Measurements from ENCODE around the gene TTC4. TPM values are rescaled to one million over a fixed set of nuclear protein-coding genes. Genes with fewer than 3 reads are reported as not detected.

The TTC4 gene
- total RNA-seq, 1 experiment from 2014 or later, result 25.5 TPM

DNA sequence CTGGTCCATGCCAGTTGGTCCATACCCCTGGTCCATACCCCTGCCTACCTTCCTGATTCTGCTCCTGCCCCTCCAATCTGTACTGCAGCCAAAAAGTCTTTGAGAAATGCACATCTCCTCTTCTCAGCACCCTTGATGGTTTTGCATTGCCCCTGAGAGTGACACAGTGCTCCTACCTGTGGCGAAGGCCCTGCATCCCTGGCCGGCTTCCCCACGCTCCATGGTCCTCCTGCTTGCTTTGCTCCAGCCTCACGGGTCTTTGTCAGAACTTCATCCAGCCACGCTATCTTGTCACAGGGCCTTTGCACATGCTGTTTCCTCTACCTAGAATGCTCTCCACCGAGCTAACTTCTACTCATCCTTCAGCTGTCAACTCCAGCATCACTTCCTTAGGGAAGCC lies 32.2 kb upstream of the TTC4 start:
- TF ChIP-seq, protein P1, sequence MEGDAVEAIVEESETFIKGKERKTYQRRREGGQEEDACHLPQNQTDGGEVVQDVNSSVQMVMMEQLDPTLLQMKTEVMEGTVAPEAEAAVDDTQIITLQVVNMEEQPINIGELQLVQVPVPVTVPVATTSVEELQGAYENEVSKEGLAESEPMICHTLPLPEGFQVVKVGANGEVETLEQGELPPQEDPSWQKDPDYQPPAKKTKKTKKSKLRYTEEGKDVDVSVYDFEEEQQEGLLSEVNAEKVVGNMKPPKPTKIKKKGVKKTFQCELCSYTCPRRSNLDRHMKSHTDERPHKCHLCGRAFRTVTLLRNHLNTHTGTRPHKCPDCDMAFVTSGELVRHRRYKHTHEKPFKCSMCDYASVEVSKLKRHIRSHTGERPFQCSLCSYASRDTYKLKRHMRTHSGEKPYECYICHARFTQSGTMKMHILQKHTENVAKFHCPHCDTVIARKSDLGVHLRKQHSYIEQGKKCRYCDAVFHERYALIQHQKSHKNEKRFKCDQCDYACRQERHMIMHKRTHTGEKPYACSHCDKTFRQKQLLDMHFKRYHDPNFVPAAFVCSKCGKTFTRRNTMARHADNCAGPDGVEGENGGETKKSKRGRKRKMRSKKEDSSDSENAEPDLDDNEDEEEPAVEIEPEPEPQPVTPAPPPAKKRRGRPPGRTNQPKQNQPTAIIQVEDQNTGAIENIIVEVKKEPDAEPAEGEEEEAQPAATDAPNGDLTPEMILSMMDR (conservative IDR thresholded peaks at IDR 0.05; ENCODE audit: low read depth, low read length), result no peak
- no peak for TF ChIP-seq EZH2 (IDR thresholded peaks at IDR 0.05; ENCODE audit: borderline replicate concordance, low read depth, low read length, poor library complexity, severe bottlenecking)
- BruUV-seq (replicated peaks), result no TSS peak
- no peak overlapping the region for H3K4me3 ChIP-seq (ENCODE audit: low read depth, low read length, poor library complexity, severe bottlenecking)
- no peaks in the 10 kb centered on the region for H3K36me3 ChIP-seq (ENCODE audit: insufficient read depth, low read length, poor library complexity, severe bottlenecking)
- H3K27me3 ChIP-seq (replicated peaks; ENCODE audit: insufficient read depth, low read depth, low read length, poor library complexity), result no peaks in the 10 kb centered on the region
- no peak overlapping the region for H3K27ac ChIP-seq (ENCODE audit: low read depth, low read length, poor library complexity, severe bottlenecking)
- H3K4me1 ChIP-seq (ENCODE audit: insufficient read depth, low read length, poor library complexity, severe bottlenecking), result no peaks in the 10 kb centered on the region
- DNase-seq (ENCODE audit: low spot score), result no peak
- POLR2A ChIA-PET (ENCODE audit: low non-redundant PET), result no interaction called here
- H3K9me3 ChIP-seq (ENCODE audit: low read depth, low read length, poor library complexity, severe bottlenecking), result no peaks in the 10 kb centered on the region
- intact Hi-C loops (cut with micrococcal nuclease; ENCODE audit: unreplicated experiment), result no loop called here
- CTCF ChIA-PET, result no interaction called here

DNA sequence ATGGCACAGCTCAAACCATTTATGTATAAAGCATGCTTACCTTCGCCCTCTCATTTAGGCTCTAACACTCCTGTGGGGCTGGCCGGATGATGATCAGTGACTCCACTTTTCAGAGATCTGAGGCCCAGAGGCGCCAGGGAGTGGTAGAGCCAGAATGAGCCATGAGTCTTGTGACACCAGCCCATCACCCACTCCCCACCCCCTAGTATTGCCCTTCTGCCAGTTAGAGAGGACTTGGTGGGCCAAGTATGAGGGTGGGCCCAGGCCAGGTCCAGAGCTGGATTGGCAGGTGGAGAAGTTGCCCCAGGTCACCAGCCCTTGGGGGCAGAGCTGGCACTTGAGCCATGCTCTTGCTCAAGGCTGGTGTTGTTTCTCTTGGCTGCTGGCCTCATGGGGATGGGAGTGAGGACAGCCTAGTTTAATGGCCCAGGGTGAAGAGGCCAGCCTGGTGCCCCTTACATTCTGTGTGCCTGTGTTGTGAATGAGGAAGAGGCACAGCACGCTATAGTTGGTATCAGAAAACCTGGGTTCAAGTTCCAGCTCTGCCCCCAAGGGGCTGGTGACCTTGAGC lies 30.2 kb upstream of the TTC4 start:
- no peak overlapping the region for H3K27ac ChIP-seq (ENCODE audit: low read depth, low read length, poor library complexity, severe bottlenecking)
- ChIA-PET POLR2A (ENCODE audit: low non-redundant PET) (no interaction called here), CTCF (no interaction called here)
- intact Hi-C loops (cut with micrococcal nuclease; ENCODE audit: unreplicated experiment), result no loop called here
- no TSS peak for BruUV-seq (replicated peaks)
- no peaks in the 10 kb centered on the region for H3K27me3 ChIP-seq (replicated peaks; ENCODE audit: insufficient read depth, low read depth, low read length, poor library complexity)
- H3K4me3 ChIP-seq (ENCODE audit: low read depth, low read length, poor library complexity, severe bottlenecking), result no peak overlapping the region
- no peak for TF ChIP-seq EZH2 (IDR thresholded peaks at IDR 0.05; ENCODE audit: borderline replicate concordance, low read depth, low read length, poor library complexity, severe bottlenecking)
- TF ChIP-seq, protein P1 (conservative IDR thresholded peaks at IDR 0.05; ENCODE audit: low read depth, low read length), result no peak
- H3K36me3 ChIP-seq (ENCODE audit: insufficient read depth, low read length, poor library complexity, severe bottlenecking), result no peaks in the 10 kb centered on the region
- H3K4me1 ChIP-seq (ENCODE audit: insufficient read depth, low read length, poor library complexity, severe bottlenecking), result no peaks in the 10 kb centered on the region
- H3K9me3 ChIP-seq (ENCODE audit: low read depth, low read length, poor library complexity, severe bottlenecking), result no peaks in the 10 kb centered on the region
- no peak for DNase-seq (ENCODE audit: low spot score)

DNA sequence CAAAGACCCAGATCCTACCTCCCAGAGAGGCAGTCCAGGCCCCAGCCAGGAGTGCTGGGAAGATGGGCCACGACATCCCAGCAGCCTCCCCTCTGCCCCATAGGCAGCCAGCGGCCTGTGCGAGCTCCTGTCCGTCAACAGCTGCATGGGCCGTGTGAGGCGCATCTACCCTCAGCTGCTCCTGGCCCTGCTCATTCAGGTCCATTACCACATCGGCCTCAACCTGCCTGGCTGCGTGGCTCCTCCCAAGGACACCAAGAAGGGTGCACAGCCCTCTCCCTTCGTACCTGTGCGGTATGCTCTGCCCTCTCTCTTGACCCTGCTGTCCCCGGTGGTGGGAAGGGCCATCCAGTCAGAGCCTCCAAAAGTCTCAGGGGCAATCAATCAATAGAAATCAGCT lies 29.5 kb upstream of the TTC4 start:
- CTCF ChIA-PET, result no interaction called here
- no TSS peak for BruUV-seq (replicated peaks)
- no peaks in the 10 kb centered on the region for H3K4me1 ChIP-seq (ENCODE audit: insufficient read depth, low read length, poor library complexity, severe bottlenecking)
- H3K27ac ChIP-seq (ENCODE audit: low read depth, low read length, poor library complexity, severe bottlenecking), result no peak overlapping the region
- no peaks in the 10 kb centered on the region for H3K9me3 ChIP-seq (ENCODE audit: low read depth, low read length, poor library complexity, severe bottlenecking)
- intact Hi-C loops (cut with micrococcal nuclease; ENCODE audit: unreplicated experiment), result no loop called here
- no peaks in the 10 kb centered on the region for H3K36me3 ChIP-seq (ENCODE audit: insufficient read depth, low read length, poor library complexity, severe bottlenecking)
- no peaks in the 10 kb centered on the region for H3K27me3 ChIP-seq (replicated peaks; ENCODE audit: insufficient read depth, low read depth, low read length, poor library complexity)
- H3K4me3 ChIP-seq (ENCODE audit: low read depth, low read length, poor library complexity, severe bottlenecking), result no peak overlapping the region
- no peak for TF ChIP-seq EZH2 (IDR thresholded peaks at IDR 0.05; ENCODE audit: borderline replicate concordance, low read depth, low read length, poor library complexity, severe bottlenecking)
- TF ChIP-seq, protein P1 (conservative IDR thresholded peaks at IDR 0.05; ENCODE audit: low read depth, low read length), result no peak
- POLR2A ChIA-PET (ENCODE audit: low non-redundant PET), result no interaction called here
- no peak for DNase-seq (ENCODE audit: low spot score)
